ENCODE measurements around the gene C3orf70.

The C3orf70 gene

GRCh38 chr3:185052631-185053030 is 100.2 kb downstream of the C3orf70 start:
- Histone ChIP-seq H3K36me3 (ENCODE audit: control insufficient read depth in 2 of 2, insufficient read depth in 2 of 2, low read length in 2 of 2) (peaks cover 13 to 48% of the 10 kb centered on the region in 2 donors), H3K4me1 (ENCODE audit: control insufficient read depth, insufficient read depth, low read length) (no peaks in the 10 kb centered on the region), H3K27ac (ENCODE audit: low read length) (no peak overlapping the region)

GRCh38 chr3:185051801-185052200 is 101.1 kb downstream of the C3orf70 start:
- H3K9ac ChIP-seq (ENCODE audit: low read length in 2 of 2) = no peak overlapping the region
- no peak overlapping the region for H3K4me3 ChIP-seq (ENCODE audit: low read length in 2 of 2)
- H3K4me1 ChIP-seq (ENCODE audit: control insufficient read depth, insufficient read depth, low read length) = no peaks in the 10 kb centered on the region
- H3K9me3 ChIP-seq (ENCODE audit: control insufficient read depth in 2 of 2, low read length in 2 of 2) = no peaks in the 10 kb centered on the region
- H3K27ac ChIP-seq (ENCODE audit: low read length) = no peak overlapping the region
- no peaks in the 10 kb centered on the region for H3K27me3 ChIP-seq (ENCODE audit: control insufficient read depth in 1 of 2, insufficient read depth in 2 of 2, low read length in 2 of 2)
- H3K36me3 ChIP-seq (ENCODE audit: control insufficient read depth in 2 of 2, insufficient read depth in 2 of 2, low read length in 2 of 2) = peaks cover 13 to 50% of the 10 kb centered on the region in 2 donors

More at GRCh38 chr3:185052631-185053030, 100.2 kb downstream of the C3orf70 start:
- Histone ChIP-seq H3K4me3 (ENCODE audit: low read length in 2 of 2) (no peak overlapping the region), H3K27me3 (ENCODE audit: control insufficient read depth in 1 of 2, insufficient read depth in 2 of 2, low read length in 2 of 2) (no peaks in the 10 kb centered on the region), H3K9me3 (ENCODE audit: control insufficient read depth in 2 of 2, low read length in 2 of 2) (peaks cover 0 to 3% of the 10 kb centered on the region in 2 donors), H3K9ac (ENCODE audit: low read length in 2 of 2) (no peak overlapping the region)

GRCh38 chr3:185049710-185050109 is 103.2 kb downstream of the C3orf70 start:
- Histone ChIP-seq H3K27me3 (ENCODE audit: control insufficient read depth in 1 of 2, insufficient read depth in 2 of 2, low read length in 2 of 2) (no peaks in the 10 kb centered on the region), H3K4me3 (ENCODE audit: low read length in 2 of 2) (no peak overlapping the region), H3K4me1 (ENCODE audit: control insufficient read depth, insufficient read depth, low read length) (no peaks in the 10 kb centered on the region), H3K9ac (ENCODE audit: low read length in 2 of 2) (no peak overlapping the region), H3K9me3 (ENCODE audit: control insufficient read depth in 2 of 2, low read length in 2 of 2) (no peaks in the 10 kb centered on the region), H3K27ac (ENCODE audit: low read length) (no peak overlapping the region), H3K36me3 (ENCODE audit: control insufficient read depth in 2 of 2, insufficient read depth in 2 of 2, low read length in 2 of 2) (peaks cover 13 to 50% of the 10 kb centered on the region in 2 donors)

GRCh38 chr3:185046603-185047002 is 106.3 kb downstream of the C3orf70 start:
- Histone ChIP-seq H3K27ac (ENCODE audit: low read length) (no peak overlapping the region), H3K36me3 (ENCODE audit: control insufficient read depth in 2 of 2, insufficient read depth in 2 of 2, low read length in 2 of 2) (peaks cover 0 to 35% of the 10 kb centered on the region in 2 donors), H3K9ac (ENCODE audit: low read length in 2 of 2) (no peak overlapping the region), H3K4me1 (ENCODE audit: control insufficient read depth, insufficient read depth, low read length) (no peaks in the 10 kb centered on the region), H3K9me3 (ENCODE audit: control insufficient read depth in 2 of 2, low read length in 2 of 2) (no peaks in the 10 kb centered on the region), H3K27me3 (ENCODE audit: control insufficient read depth in 1 of 2, insufficient read depth in 2 of 2, low read length in 2 of 2) (no peaks in the 10 kb centered on the region), H3K4me3 (ENCODE audit: low read length in 2 of 2) (no peak overlapping the region)

- no peaks in the 10 kb centered on the region for H3K4me1 ChIP-seq (ENCODE audit: control insufficient read depth, insufficient read depth, low read length)
- H3K27ac ChIP-seq (ENCODE audit: low read length) = no peak overlapping the region
- H3K9ac ChIP-seq (ENCODE audit: low read length in 2 of 2) = no peak overlapping the region
- H3K9me3 ChIP-seq (ENCODE audit: control insufficient read depth in 2 of 2, low read length in 2 of 2) = no peaks in the 10 kb centered on the region
- H3K36me3 ChIP-seq (ENCODE audit: control insufficient read depth in 2 of 2, insufficient read depth in 2 of 2, low read length in 2 of 2) = peaks cover 0 to 32% of the 10 kb centered on the region in 2 donors
- no peak overlapping the region for H3K4me3 ChIP-seq (ENCODE audit: low read length in 2 of 2)
- no peaks in the 10 kb centered on the region for H3K27me3 ChIP-seq (ENCODE audit: control insufficient read depth in 1 of 2, insufficient read depth in 2 of 2, low read length in 2 of 2)
Measured at GRCh38 chr3:185046164-185046515, 106.7 kb downstream of the C3orf70 start.

GRCh38 chr3:185042312-185043050 is 110.4 kb downstream of the C3orf70 start:
- H3K27me3 ChIP-seq (ENCODE audit: control insufficient read depth in 1 of 2, insufficient read depth in 2 of 2, low read length in 2 of 2) = no peaks in the 10 kb centered on the region
- no peak overlapping the region for H3K9ac ChIP-seq (ENCODE audit: low read length in 2 of 2)
- no peak overlapping the region for H3K27ac ChIP-seq (ENCODE audit: low read length)
- no peaks in the 10 kb centered on the region for H3K4me1 ChIP-seq (ENCODE audit: control insufficient read depth, insufficient read depth, low read length)
- peaks cover 0 to 2% of the 10 kb centered on the region in 2 donors for H3K36me3 ChIP-seq (ENCODE audit: control insufficient read depth in 2 of 2, insufficient read depth in 2 of 2, low read length in 2 of 2)
- H3K9me3 ChIP-seq (ENCODE audit: control insufficient read depth in 2 of 2, low read length in 2 of 2) = no peaks in the 10 kb centered on the region
- no peak overlapping the region for H3K4me3 ChIP-seq (ENCODE audit: low read length in 2 of 2)

- no peaks in the 10 kb centered on the region for H3K36me3 ChIP-seq (ENCODE audit: control insufficient read depth in 2 of 2, insufficient read depth in 2 of 2, low read length in 2 of 2)
- no peak overlapping the region for H3K9ac ChIP-seq (ENCODE audit: low read length in 2 of 2)
- H3K27me3 ChIP-seq (ENCODE audit: control insufficient read depth in 1 of 2, insufficient read depth in 2 of 2, low read length in 2 of 2) = no peaks in the 10 kb centered on the region
- no peak overlapping the region for H3K27ac ChIP-seq (ENCODE audit: low read length)
- H3K4me1 ChIP-seq (ENCODE audit: control insufficient read depth, insufficient read depth, low read length) = no peaks in the 10 kb centered on the region
- no peak overlapping the region for H3K4me3 ChIP-seq (ENCODE audit: low read length in 2 of 2)
- H3K9me3 ChIP-seq (ENCODE audit: control insufficient read depth in 2 of 2, low read length in 2 of 2) = no peaks in the 10 kb centered on the region
Measured at GRCh38 chr3:185041540-185041939, 111.3 kb downstream of the C3orf70 start.

GRCh38 chr3:185040425-185040824 is 112.4 kb downstream of the C3orf70 start:
- no peaks in the 10 kb centered on the region for H3K9me3 ChIP-seq (ENCODE audit: control insufficient read depth in 2 of 2, low read length in 2 of 2)

GRCh38 chr3:185037801-185038200 is 115.1 kb downstream of the C3orf70 start:
- no peak overlapping the region for H3K27ac ChIP-seq (ENCODE audit: low read length)
- no peaks in the 10 kb centered on the region for H3K27me3 ChIP-seq (ENCODE audit: control insufficient read depth in 1 of 2, insufficient read depth in 2 of 2, low read length in 2 of 2)
- H3K4me3 ChIP-seq (ENCODE audit: low read length in 2 of 2) = no peak overlapping the region
- H3K4me1 ChIP-seq (ENCODE audit: control insufficient read depth, insufficient read depth, low read length) = no peaks in the 10 kb centered on the region
- H3K36me3 ChIP-seq (ENCODE audit: control insufficient read depth in 2 of 2, insufficient read depth in 2 of 2, low read length in 2 of 2) = no peaks in the 10 kb centered on the region
- no peaks in the 10 kb centered on the region for H3K9me3 ChIP-seq (ENCODE audit: control insufficient read depth in 2 of 2, low read length in 2 of 2)
- H3K9ac ChIP-seq (ENCODE audit: low read length in 2 of 2) = no peak overlapping the region

More at GRCh38 chr3:185040425-185040824, 112.4 kb downstream of the C3orf70 start:
- Histone ChIP-seq H3K27me3 (ENCODE audit: control insufficient read depth in 1 of 2, insufficient read depth in 2 of 2, low read length in 2 of 2) (no peaks in the 10 kb centered on the region), H3K36me3 (ENCODE audit: control insufficient read depth in 2 of 2, insufficient read depth in 2 of 2, low read length in 2 of 2) (no peaks in the 10 kb centered on the region), H3K4me1 (ENCODE audit: control insufficient read depth, insufficient read depth, low read length) (no peaks in the 10 kb centered on the region), H3K4me3 (ENCODE audit: low read length in 2 of 2) (no peak overlapping the region), H3K27ac (ENCODE audit: low read length) (no peak overlapping the region), H3K9ac (ENCODE audit: low read length in 2 of 2) (no peak overlapping the region)

GRCh38 chr3:185030951-185031350 is 121.9 kb downstream of the C3orf70 start:
- Histone ChIP-seq H3K27ac (ENCODE audit: low read length) (no peak overlapping the region), H3K36me3 (ENCODE audit: control insufficient read depth in 2 of 2, insufficient read depth in 2 of 2, low read length in 2 of 2) (peaks cover 0 to 14% of the 10 kb centered on the region in 2 donors), H3K27me3 (ENCODE audit: control insufficient read depth in 1 of 2, insufficient read depth in 2 of 2, low read length in 2 of 2) (no peaks in the 10 kb centered on the region), H3K4me1 (ENCODE audit: control insufficient read depth, insufficient read depth, low read length) (no peaks in the 10 kb centered on the region), H3K9me3 (ENCODE audit: control insufficient read depth in 2 of 2, low read length in 2 of 2) (no peaks in the 10 kb centered on the region), H3K9ac (ENCODE audit: low read length in 2 of 2) (no peak overlapping the region), H3K4me3 (ENCODE audit: low read length in 2 of 2) (no peak overlapping the region)

GRCh38 chr3:185030399-185030798 is 122.5 kb downstream of the C3orf70 start:
- no peak overlapping the region for H3K4me3 ChIP-seq (ENCODE audit: low read length in 2 of 2)
- no peaks in the 10 kb centered on the region for H3K4me1 ChIP-seq (ENCODE audit: control insufficient read depth, insufficient read depth, low read length)
- no peak overlapping the region for H3K9ac ChIP-seq (ENCODE audit: low read length in 2 of 2)
- no peaks in the 10 kb centered on the region for H3K9me3 ChIP-seq (ENCODE audit: control insufficient read depth in 2 of 2, low read length in 2 of 2)
- peaks cover 0 to 14% of the 10 kb centered on the region in 2 donors for H3K36me3 ChIP-seq (ENCODE audit: control insufficient read depth in 2 of 2, insufficient read depth in 2 of 2, low read length in 2 of 2)
- H3K27me3 ChIP-seq (ENCODE audit: control insufficient read depth in 1 of 2, insufficient read depth in 2 of 2, low read length in 2 of 2) = no peaks in the 10 kb centered on the region
- H3K27ac ChIP-seq (ENCODE audit: low read length) = no peak overlapping the region
